HG03521 (cell line): ENCODE results near the gene CELA3B.
"Not testable (repeated sequence)": the region's sequence is repeated elsewhere in the genome, so short reads cannot be mapped to it uniquely, and the experiment has no call there.

Experiments used
- ATAC-seq: cut with Tn5 transposase; IDR thresholded peaks from one replicate; pipeline ENCODE4 v1.9.1; 2021; ENCODE audit warnings: mild to moderate bottlenecking, moderate library complexity; ENCODE audit not compliant: unreplicated experiment

The CELA3B gene

DNA sequence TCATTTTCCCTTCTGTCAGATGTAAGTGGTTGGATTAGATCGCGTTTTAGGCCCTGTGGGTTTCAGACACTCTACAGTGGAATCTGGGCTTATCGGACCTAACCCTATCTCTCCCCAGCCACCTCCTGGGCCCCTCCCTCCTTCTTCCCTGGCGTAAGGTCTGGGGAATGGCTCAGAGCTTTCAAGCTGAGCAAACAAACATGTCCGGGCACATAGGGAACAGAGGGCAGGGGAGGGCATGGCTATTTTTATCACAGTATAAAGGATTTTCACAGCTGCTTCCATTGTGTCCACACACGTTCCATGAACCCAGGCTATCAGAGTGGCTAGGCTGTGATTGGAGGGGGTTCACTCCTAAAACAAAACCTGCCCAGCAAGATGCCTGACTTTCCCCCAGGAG is 2.1 kb upstream of the CELA3B start:
- ATAC-seq = not testable (repeated sequence)

DNA sequence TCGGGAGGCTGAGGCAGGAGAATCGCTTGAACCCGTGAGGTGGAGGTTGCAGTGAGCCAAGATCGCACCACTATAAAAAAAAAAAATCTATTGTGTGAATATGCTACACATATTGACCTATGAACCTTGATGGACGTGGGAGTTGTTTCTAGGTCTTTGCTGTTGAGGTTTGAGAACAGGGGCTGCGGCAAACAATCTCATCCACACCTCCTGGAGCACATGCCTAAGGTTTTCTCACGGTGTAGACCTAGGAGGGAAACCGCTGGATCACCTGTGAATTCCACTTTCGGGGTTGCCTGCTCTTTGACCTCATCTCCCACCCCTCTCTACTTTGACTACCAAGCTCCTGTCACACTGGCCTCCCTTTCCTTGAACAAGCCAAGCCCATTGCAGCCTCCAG is 1.5 kb upstream of the CELA3B start:
- not testable (repeated sequence) for ATAC-seq

DNA sequence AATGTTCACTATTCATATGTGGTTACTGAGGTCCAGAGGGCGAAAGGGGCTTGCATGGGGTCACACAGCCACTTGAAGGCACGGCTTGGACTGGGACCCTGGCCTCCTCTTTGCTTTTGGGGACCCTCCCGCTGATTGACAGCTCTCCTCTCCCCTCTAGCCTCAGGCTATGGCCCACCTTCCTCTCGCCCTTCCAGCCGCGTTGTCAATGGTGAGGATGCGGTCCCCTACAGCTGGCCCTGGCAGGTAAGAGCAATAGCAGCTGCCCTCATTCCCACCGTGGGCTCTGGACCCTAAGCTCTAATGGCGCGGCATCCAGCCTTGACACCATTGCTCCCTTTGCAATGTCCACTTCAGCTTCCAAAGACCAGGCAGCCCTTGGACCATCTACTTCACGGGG is 1.4 kb downstream of the CELA3B start:
- ATAC-seq = not testable (repeated sequence)

DNA sequence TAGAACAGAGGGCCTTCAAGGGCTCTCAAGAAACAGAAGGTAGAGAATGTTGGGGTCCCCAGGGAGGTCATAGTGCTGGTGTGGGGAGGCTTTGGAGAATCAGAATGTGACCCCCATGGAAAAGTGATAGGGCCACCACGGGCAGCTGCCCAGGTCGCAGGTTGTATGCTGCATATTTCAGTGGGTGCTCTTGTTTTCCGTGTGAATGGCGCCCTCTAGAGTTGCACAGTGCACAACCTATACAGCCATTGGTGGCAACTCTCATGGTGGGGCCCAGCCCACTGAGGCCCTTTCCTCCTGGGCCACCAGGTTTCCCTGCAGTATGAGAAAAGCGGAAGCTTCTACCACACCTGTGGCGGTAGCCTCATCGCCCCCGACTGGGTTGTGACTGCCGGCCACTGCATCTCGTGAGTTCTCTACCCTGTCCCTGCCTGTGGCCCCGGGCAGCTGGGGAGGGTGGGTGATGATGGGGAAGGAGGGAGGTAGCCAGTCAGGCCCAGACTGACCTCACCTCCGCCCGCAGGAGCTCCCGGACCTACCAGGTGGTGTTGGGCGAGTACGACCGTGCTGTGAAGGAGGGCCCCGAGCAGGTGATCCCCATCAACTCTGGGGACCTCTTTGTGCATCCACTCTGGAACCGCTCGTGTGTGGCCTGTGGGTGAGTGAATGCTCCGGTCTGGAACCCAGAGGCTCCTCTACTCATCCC is 3.8 kb downstream of the CELA3B start:
- ATAC-seq = not testable (repeated sequence)

DNA sequence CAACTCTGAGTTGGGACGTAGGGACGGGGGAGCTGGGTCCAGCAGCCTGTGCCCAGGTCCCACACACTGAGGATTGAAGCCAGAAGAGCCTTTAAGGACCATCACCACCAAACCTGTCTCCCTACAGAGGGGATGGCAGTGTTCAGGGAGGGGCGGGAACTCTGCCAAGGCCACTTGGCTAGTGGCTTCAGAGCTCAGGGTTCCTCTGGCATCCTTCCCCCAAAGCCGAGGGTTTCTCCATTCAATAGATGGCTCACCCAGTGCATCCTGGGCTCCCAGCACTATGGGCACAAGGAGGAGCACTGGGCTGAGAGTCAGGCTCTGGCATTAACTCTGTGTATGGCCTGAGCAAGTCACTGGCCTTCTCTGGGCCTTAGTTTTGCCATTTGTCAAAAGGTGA is 4.4 kb downstream of the CELA3B start:
- not testable (repeated sequence) for ATAC-seq

DNA sequence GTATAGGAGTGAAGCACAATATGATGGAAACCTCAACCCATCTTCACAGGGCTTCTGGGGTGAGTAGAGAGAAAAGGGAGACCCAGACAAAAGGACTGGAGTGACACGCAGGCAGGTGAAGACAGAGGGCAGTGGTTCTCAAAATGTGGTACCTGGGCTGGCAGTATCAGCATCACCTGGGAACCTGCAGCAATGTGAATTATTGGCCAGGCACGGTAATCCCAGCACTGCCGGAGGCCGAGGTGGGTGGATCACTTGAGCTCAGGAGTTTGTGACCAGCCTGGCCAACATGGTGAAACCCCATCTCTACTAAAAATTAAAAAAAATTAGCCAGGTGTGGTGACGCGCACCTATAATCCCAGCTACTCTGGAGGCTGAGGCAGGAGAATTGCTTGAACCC is 5.3 kb downstream of the CELA3B start:
- not testable (repeated sequence) for ATAC-seq

DNA sequence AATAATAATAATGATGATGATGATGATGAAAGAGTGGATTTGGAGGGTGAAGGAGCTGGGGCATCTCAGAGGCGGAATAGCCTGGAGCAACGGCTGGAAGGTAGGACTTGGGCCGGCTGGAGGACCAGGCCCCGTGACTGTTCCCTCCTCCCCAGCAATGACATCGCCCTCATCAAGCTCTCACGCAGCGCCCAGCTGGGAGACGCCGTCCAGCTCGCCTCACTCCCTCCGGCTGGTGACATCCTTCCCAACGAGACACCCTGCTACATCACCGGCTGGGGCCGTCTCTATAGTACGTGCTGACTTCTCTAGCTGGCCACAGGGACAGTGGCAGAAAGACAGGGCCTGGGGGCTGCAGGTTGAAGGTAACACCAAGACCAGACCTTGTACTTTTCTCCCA is 6.7 kb downstream of the CELA3B start:
- ATAC-seq = not testable (repeated sequence)

DNA sequence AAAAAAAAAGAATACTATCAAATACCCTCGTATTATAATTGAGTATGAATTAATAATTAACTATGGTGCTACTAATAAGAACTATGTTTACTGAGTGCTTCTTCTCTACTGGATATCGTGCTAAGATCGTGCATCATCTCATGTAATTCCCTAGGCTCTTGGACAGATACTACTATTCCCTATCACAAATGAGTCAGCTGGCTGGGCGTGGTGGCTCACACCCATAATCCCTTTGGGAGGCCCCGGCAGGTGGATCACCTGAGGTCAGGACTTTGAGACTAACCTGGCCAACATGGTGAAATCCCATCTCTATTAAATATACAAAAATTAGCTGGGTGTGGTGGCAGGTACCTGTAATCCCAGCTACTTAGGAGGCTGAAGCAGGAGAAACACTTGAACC is 9.1 kb downstream of the CELA3B start:
- ATAC-seq = not testable (repeated sequence)

DNA sequence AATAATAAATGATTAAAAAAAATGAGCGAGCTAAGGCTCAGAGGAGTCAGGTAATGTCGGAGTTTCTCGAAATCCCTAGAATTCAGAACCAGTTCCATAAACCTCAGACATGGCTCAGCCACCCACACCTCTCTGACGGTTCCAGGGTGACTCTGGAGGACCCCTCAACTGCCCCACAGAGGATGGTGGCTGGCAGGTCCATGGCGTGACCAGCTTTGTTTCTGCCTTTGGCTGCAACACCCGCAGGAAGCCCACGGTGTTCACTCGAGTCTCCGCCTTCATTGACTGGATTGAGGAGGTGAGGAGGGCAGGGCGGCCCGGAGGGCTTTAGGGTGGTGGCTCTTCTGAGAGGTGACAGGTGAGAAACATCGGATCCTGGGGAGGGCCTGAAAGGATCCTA is 9.6 kb downstream of the CELA3B start:
- ATAC-seq = not testable (repeated sequence)

DNA sequence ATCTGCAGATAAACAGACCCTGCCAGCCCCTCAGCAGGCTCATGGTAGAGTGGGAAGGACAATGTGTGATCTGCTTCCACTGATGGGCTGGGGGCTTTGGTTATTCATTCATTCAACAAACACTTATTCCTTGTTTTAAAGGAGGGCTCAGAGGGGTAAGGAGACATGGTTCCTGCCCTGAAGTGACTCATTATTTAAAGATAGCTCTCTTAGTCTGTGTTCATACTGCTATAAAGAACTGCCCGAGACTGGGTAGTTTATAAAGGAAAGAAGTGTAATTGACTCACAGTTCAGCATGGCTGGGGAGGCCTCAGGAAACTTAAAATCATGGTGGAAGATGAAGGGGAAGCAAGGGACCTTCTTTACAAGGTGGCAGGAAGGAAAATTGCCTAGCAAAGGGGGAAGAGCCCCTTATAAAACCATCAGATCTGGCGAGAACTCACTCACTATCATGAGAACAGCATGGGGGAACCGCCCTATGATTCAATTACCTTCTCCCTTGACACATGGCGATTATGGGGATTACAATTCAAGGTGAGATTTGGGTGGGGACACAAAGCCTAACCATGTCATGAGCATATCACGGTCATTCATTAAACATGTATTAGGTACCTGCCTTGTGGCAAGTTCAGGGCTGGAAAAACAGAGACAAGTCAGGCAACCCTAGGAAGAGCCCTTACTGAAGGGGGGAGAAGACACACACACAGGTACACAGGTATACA is 13.0 kb downstream of the CELA3B start:
- ATAC-seq = not testable (repeated sequence)

DNA sequence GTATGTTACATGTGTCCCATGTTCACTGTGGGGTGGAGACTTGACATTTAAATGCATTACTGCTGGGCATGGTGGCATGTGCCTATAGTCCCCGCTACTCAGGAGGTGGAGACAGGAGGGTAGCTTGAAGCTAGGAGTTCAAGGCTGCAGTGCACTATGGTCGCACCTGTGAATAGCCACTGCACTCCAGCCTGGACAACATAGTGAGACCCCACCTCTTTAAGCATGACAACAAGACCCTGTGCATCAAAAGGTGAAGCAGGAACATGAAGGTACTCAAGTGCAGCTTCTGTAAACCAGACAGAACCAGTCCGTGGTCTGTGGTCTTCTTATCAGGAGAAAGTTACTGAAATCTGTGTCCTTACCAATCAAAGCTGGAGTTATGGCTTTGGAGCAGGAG is 15.4 kb downstream of the CELA3B start:
- ATAC-seq = not testable (repeated sequence)

DNA sequence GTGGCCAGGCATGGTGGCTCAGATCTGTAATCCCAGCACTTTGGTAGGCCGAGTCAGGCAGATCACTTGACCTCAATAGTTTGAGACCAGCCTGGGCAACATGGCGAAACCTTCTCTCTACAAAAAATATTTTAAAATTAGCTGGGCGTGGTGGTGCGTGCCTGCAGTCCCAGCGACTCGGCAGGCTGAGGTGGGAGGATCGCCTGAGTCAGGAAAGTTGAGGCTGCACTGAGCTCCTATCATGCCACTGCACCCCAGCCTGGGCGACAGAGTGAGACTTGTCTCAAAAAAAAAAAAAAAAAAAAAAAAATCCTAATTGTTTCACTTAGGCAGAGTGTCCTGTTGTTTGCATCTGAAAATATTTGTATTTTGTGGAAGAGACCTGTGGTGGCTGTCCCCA is 17.9 kb downstream of the CELA3B start:
- not testable (repeated sequence) for ATAC-seq

DNA sequence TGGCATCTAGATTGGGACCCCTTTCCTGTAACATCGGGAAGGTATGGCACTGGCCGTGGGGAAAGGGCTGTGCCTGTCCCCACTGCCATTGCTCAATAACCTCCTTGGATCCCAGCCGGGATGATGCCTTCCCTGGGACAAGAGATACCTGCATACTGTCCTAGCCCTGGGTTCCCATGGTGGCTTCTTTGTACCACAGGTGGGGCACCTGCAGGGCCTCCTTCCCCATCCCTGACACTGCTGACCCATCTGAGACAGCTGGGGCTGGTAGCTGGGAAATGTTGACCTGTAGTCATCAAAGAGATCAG is 19.8 kb downstream of the CELA3B start:
- not testable (repeated sequence) for ATAC-seq

DNA sequence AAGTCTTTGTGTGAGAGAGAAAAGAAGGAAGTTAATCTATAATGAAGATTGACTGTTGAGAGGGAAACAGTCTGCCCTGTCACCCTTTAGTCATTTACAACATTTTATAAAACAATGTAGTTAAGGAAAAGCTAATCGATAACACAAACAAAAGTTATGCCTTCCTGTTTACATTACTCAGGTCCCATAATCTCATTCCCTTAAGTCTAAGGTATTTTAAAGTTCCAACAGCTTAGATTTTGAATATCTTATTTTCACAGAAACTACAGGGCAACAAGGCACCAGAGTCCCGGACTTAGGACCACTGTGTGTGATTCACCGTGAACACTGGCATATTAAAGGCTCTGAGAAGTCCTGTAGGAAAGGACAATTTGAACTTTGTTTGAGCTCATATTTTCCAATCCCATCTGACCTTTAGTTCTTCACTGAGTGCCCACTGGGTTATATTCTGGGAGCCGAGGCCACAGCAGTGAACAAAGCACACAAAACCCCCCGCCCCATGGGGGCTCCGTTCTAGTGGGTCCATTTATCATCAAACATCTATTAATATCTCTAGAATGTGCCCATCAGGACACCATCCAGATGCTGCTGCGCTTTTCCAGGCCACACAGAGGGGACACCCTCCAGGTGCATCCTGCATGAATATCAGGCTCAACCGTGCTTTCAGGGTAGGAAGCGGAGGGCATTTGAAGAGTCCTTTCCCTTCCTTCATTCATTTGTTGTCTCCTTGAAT is 21.2 kb downstream of the CELA3B start:
- ATAC-seq = not testable (repeated sequence)

DNA sequence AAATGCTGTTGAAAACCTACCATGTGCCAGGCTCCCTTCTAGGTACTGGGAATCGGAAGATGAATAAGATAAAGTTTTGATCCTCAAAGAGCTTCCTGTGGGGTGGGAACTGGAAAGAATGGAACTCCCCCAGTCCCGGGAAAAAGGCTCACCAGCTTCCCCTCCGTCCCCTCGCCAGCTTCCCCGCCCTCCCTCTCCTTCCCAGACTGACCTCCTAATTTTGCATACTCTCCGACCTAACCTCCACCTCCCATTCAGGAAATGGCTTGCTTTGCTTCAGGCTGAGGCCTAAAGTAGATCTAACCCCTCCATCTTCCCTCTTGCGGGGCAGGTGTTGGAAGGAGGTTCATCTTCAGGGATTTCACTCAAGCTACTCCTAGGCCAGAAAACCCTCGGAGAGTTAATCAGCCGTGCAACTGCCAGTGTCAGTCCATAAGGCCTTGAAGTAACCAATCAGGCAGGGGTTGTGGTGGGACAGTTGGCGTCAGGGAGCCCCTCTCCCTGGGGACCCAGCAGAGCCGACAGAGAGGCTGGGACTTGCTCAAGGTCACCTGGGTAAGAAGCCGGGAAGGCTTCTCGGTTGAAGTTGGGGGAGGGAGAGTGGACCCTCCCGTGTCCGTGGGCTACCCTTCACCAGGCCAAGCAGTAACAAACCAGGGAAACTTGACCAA is 21.9 kb downstream of the CELA3B start:
- not testable (repeated sequence) for ATAC-seq

DNA sequence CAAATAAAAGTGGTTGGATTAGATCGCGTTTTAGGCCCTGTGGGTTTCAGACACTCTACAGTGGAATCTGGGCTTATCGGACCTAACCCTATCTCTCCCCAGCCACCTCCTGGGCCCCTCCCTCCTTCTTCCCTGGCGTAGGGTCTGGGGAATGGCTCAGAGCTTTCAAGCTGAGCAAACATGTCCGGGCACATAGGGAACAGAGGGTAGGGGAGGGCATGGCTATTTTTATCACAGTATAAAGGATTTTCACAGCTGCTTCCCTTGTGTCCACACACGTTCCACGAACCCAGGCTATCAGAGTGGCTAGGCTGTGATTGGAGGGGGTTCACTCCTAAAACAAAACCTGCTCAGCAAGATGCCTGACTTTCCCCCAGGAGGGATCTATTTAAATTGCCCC is 22.8 kb downstream of the CELA3B start:
- ATAC-seq = not testable (repeated sequence)

DNA sequence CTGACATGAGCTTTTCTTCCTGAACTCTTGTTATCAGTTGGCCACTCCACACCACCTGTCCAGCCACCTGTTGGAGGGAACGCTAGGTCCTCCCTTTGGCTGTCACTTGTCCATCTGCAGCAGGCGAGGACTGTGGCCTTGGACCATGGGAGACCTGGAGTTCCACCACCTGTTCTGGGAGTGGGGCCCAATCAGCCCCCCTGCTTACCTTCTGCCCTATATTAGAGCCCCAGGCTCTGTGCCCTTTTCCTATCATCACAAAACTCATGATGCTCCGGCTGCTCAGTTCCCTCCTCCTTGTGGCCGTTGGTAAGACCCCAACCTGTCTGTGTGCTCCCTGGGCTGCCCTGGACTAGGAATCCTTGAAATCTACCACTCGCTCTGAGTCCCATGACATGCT is 24.6 kb downstream of the CELA3B start, which contains the start of gene CELA3A:
TSS of gene CELA3A (plus strand) at position 249 of the 400 bp plus-strand sequence. CDS start at position 267, 18 bp downstream.
- ATAC-seq = no peak

DNA sequence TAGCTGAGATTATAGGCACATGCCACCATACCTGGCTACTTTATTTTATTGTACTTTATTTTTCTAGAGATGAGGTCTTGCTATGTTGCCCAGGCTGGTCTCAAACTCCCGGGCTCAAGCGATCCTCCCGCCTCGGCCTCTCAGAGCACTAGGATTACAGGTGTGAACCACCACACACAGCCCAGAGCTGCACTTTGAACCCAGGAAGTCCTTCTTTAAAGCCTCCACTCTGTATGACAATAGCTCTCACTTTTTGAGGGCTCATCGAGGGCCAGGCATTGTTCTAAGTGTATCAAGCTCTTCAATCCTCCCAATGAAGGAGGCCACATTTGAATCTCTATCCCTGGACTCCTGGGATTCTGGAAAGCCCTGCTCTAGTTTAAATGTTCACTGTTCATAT is 25.6 kb downstream of the CELA3B start:
- not testable (repeated sequence) for ATAC-seq

DNA sequence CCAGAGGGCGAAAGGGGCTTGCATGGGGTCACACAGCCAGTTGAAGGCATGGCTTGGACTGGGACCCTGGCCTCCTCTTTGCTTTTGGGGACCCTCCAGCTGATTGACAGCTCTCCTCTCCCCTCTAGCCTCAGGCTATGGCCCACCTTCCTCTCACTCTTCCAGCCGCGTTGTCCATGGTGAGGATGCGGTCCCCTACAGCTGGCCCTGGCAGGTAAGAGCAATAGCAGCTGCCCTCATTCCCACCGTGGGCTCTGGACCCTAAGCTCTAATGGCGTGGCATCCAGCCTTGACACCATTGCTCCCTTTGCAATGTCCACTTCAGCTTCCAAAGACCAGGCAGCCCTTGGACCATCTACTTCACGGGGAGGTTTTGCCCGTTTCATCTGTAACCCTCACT is 26.1 kb downstream of the CELA3B start:
- ATAC-seq = not testable (repeated sequence)

DNA sequence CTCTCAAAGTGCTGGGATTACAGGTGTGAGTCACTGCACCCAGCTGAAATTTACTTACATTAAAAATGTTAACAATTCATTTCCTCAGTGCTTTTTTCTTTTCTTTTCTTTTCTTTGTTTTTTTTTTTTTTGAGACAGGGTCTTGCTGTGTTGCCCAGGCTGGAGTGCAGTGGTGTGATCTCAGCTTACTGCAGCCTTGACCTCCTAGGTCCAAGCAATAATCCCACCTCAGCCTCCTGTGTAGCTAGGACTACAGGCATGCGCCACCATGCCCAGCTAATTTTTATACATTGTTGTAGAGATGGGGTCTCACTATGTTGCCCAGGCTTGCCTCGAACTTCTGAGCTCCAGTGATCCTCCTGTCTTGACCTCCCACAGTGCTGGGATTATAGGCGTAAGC is 27.1 kb downstream of the CELA3B start:
- not testable (repeated sequence) for ATAC-seq
